ENCODE data around the gene TMEM132A.

TMEM132A gene

DNA sequence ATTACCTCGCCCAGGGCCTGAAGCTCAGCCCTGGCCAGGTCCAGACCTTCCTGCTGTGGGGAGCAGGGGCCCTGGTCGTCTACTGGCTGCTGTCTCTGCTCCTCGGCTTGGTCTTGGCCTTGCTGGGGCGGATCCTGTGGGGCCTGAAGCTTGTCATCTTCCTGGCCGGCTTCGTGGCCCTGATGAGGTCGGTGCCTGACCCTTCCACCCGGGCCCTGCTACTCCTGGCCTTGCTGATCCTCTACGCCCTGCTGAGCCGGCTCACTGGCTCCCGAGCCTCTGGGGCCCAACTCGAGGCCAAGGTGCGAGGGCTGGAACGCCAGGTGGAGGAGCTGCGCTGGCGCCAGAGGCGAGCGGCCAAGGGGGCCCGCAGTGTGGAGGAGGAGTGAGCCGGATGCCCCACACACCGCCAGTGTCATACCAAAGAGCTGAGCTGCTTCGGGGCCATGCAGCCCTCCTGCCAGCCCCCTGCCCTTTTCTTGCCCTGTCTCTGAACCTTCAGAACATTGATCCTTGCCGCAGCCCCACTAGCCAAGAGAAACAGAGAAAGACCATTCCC is 2.4 kb upstream of the TMEM132A start:
- DNase-seq (ENCODE audit: low read depth), result no peak

GRCh38 chr11:60922906-60923305 is 1.4 kb upstream of the TMEM132A start:
- no peak for DNase-seq (ENCODE audit: low read depth)

GRCh38 chr11:60923326-60923725 is 934 bp upstream of the TMEM132A start:
- DNase-seq (ENCODE audit: low read depth), result no peak

- DNase-seq (ENCODE audit: low read depth), result no peak
Observed at GRCh38 chr11:60923800-60924109, 505 bp upstream of the TMEM132A start.

- DNase-seq (ENCODE audit: low read depth), result no peak
Observed at GRCh38 chr11:60924906-60925853, 920 bp downstream of the TMEM132A start.

DNA sequence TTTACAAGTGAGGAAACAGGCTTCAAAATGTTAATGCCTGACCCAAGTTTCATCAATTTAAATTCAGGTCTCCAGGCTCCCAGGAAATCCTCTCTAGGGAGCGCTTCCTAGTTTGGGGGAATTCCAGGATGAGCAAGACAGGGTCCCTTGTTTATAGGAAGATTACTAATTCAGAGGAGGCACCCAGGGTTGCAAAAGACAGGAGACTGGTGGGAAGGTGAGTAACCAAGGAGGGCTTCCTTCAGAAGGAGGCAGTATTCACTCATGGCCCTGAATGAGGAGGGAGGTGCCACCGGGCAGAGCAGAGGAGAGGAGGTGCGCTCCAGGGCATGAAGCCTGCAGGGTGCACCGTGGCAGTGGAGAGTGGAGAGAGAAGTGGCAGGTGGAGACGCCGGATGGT is 1.6 kb downstream of the TMEM132A start:
- no peak for DNase-seq (ENCODE audit: low read depth)

- no peak for DNase-seq (ENCODE audit: low read depth)
Observed at GRCh38 chr11:60926500-60926899, 2.2 kb downstream of the TMEM132A start.

DNA sequence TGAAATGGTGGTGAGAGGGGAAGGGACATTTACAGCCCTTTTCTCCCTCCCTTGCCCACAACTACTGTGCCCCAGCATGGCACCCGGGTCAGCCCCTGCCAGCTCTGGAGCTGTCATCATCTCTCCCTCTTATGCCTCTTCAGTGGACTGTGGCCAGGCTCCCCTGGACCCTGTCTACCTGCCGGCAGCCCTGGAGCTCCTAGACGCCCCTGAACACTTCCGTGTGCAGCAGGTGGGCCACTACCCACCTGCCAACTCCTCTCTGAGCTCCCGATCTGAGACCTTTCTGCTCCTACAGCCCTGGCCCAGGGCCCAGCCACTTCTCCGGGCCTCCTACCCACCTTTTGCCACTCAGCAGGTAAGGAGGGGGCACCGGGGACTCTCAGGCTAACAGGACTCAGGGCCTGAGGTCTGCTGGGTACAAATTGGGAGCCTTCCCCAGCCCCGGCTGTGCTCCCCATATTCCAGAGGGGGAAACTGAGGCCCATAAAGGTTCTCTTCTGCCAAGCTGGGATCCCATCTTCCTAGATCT is 2.9 kb downstream of the TMEM132A start:
- no peak for DNase-seq (ENCODE audit: low read depth)

DNA sequence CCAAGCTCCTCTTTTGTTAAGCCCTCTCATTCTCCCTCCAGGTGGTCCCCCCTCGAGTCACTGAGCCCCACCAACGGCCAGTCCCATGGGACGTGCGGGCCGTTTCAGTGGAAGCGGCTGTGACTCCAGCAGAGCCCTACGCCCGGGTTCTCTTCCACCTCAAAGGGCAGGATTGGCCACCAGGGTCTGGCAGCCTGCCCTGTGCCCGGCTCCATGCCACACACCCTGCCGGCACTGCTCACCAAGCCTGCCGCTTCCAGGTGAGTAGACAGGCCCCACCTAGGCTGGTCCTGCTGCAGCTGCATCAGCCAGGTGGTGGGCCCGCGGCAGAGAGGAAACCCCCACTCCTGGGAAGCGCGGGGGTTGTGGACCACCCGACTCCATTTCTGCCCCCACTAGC is 3.3 kb downstream of the TMEM132A start:
- DNase-seq (ENCODE audit: low read depth), result no peak

GRCh38 chr11:60928563-60929001 is 4.3 kb downstream of the TMEM132A start:
- DNase-seq (ENCODE audit: low read depth), result no peak

DNA sequence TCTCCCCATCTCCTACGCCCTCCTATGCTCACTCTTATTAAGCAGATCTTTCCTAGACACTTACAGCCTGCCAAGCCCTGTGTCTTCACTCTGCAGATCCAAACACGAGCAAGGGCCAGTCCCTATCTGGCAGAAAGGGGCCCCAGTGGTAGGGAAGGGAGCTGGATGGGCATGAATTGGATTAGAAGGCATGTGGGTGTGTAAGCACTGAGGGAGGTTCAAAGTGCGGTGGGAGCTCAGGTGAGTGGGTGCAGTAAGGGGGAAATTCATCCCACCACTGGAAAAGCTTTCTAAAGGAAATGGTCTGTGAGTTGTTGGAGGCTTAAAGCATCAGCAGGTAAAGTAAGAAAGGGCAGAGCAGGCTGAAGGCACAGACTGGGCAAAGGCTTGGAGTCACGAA is 5.5 kb downstream of the TMEM132A start:
- no peak for DNase-seq (ENCODE audit: low read depth)

GRCh38 chr11:60930394-60930793 is 6.1 kb downstream of the TMEM132A start:
- DNase-seq (ENCODE audit: low read depth), result no peak

GRCh38 chr11:60931917-60932316 is 7.7 kb downstream of the TMEM132A start:
- DNase-seq (ENCODE audit: low read depth), result no peak

DNA sequence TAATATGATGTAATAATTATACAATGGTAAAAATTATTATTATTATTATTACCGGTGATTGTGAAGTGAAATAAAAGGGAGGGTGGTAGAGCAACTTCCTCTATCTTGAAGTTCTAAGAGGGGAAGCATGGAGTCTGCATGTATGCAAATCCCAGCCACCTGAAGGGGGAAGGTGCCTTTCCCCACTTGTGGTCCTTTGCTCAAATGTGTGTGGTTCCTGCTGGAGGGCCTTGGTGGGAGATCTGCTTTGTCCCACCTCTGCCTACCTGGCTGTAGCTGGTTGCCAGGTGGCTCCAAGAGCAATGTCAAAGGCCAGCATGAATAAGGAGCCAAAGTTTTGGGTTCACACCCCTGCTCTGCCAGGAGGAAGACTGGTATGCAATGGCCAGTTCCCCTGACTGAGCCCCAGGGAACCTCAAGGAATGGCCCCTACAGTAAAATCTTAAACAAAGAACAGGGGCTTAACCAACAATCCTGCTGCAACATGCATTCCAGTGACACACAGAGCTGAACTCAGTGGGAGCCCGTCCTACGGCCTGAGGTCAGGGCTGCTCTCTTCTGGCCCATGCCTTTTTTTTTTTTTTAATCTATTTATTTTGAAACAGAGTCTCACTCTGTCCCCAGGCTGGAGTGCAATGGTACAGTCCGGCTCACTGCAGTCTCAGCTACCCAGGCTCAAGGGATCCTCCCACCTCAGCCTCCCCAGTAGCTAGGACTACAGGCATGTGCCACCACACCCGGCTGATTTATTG is 8.5 kb downstream of the TMEM132A start:
- no peak for DNase-seq (ENCODE audit: low read depth)

DNA sequence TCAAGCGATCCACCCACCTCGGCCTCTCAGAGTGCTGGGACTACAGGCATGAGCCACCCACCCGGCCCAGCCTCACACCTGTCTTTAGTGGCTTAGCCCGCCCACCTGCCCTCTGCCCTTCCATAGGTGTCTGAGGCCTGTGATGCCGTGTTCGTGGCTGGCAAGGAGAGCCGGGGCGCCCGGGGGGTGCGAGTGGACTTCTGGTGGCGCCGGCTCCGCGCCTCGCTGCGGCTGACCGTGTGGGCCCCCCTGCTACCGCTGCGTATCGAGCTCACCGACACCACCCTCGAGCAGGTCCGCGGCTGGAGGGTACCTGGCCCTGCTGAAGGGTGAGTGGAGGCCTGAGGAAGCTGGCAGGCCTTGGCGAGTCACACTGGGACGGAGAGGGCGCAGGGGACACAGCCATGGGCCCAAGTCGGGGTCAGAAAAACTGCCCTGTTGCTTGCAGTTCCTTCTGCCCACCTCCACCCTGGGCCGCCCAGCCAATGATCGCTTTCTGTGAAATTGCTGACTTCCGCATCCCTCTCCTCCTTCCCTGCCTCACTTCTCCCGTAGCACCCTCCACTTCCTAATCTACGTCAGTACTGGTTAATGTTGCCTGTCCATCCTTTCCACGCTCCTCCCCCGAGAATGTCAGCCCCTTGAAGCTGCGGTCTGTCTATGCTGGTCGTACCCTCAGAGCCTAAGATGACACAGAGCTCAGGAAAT is 9.3 kb downstream of the TMEM132A start:
- DNase-seq (ENCODE audit: low read depth), result no peak

GRCh38 chr11:60934124-60934789 is 10.0 kb downstream of the TMEM132A start:
- DNase-seq (ENCODE audit: low read depth), result no peak

DNA sequence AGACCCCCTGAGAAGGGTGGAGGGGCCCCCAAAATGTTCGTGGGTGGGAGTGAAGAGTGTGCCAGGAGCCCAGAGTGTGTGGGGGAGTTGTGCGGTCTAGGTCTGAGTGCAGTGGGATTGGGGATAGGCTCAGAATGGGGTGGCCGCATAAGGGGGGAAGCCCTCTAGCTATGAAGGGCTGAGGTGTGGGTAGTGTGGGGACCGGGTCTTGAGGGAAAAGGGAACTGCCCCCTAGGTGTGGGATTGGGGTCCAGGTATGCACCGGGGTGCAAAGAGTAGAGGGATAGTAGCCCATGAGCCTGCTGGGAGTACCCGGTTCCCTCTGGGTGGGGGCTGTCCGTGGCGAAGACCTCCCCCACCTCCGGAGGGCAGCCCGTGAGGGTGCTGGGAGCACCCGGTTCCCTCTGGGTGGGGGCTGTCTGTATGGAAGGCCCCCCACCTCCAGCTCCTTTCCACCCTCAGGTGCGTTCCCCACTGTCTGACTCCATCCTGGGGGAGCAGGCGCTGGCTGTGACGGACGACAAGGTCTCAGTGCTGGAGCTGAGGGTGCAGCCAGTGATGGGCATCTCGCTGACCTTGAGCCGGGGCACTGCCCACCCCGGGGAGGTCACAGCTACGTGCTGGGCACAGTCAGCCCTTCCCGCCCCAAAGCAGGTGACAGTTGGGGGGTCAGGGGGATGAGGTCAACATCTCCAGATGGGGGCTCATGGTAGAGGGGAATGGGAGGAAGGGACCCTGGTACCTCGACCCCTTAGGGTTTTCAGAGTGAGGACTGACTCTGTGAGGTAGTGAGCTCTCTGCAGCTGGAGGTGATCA is 10.7 kb downstream of the TMEM132A start:
- no peak for DNase-seq (ENCODE audit: low read depth)

GRCh38 chr11:60935676-60936442 is 11.6 kb downstream of the TMEM132A start:
- no peak for DNase-seq (ENCODE audit: low read depth)

- DNase-seq (ENCODE audit: low read depth), result no peak
Observed at GRCh38 chr11:60936467-60937143, 12.3 kb downstream of the TMEM132A start.
